ENCODE data around the gene PDE4D. TPM values are rescaled to one million over a fixed set of nuclear protein-coding genes. Genes with fewer than 3 reads are reported as not detected.

Gene PDE4D
- total and polyA plus RNA-seq, 2 of the 4 experiments (the other 2 are of a cell fraction): 1.4 to 7.9 TPM

- no peak overlapping the region for H3K18ac ChIP-seq (ENCODE audit: low read depth, low read length)
- in situ Hi-C loops (cut with MboI; ENCODE audit: low sequenced_read_pairs) (no loop called here), intact Hi-C loops (cut with micrococcal nuclease) (no loop called here), dilution Hi-C loops (cut with HindIII; ENCODE audit: low sequenced_read_pairs, unreplicated experiment) (no loop called here)
- no peaks in the 10 kb centered on the region for H3K27me3 ChIP-seq (ENCODE audit: control insufficient read depth, insufficient read depth, low read length)
- no peak overlapping the region for H2BK5ac ChIP-seq (ENCODE audit: low read depth, low read length, poor library complexity, severe bottlenecking)
- no peak overlapping the region for H3K4me2 ChIP-seq (ENCODE audit: low read depth, low read length)
- H3K4me1 ChIP-seq (ENCODE audit: control insufficient read depth, insufficient read depth, low read length): no peaks in the 10 kb centered on the region
- no peaks in the 10 kb centered on the region for H3K9me3 ChIP-seq (ENCODE audit: control insufficient read depth, insufficient read depth, low read length)
- no TSS peak for BruUV-seq (replicated peaks)
- no peak for DNase-seq
- H2AK5ac ChIP-seq (ENCODE audit: low read depth, low read length): no peak overlapping the region
- no peak for ATAC-seq (ENCODE audit: low read depth)
- no peak overlapping the region for H3K27ac ChIP-seq (ENCODE audit: insufficient read depth, low read length)
- H3K56ac ChIP-seq (ENCODE audit: extremely low read depth, insufficient read depth, low read length): no peak overlapping the region
- 100% methylated on average over 1 of the region's 2 CpGs; no CpG with 5 or more reads in 1 of the 2 experiments for WGBS, 2 experiments (ENCODE audit: extremely low coverage in 2 of 2, insufficient read length in 1 of 2)
- ChIA-PET CTCF (no interaction called here), POLR2A (ENCODE audit: unreplicated experiment) (no interaction called here)
- H3K36me3 ChIP-seq (ENCODE audit: control insufficient read depth, insufficient read depth, low read length): no peaks in the 10 kb centered on the region
- no peak overlapping the region for H3K9ac ChIP-seq (ENCODE audit: low read depth, low read length)
- H2BK120ac ChIP-seq (ENCODE audit: low read depth, low read length): no peak overlapping the region
- H2AK9ac ChIP-seq (replicated peaks; ENCODE audit: low read depth, low read length, poor library complexity): no peak overlapping the region
- no peak overlapping the region for H4K8ac ChIP-seq (ENCODE audit: low read depth in 2 of 2, low read length in 2 of 2)
- no peaks in the 10 kb centered on the region for H3K79me1 ChIP-seq (ENCODE audit: low read depth in 1 of 2, low read length in 2 of 2)
- no peak overlapping the region for H4K91ac ChIP-seq (ENCODE audit: insufficient read depth, low read depth, low read length)
- H2BK15ac ChIP-seq (ENCODE audit: low read depth, low read length): no peak overlapping the region
- H3K4ac ChIP-seq (ENCODE audit: low read depth, low read length): no peak overlapping the region
- H3K14ac ChIP-seq (replicated peaks; ENCODE audit: low read depth, low read length): no peak overlapping the region
- no peaks in the 10 kb centered on the region for H4K20me1 ChIP-seq (ENCODE audit: insufficient read depth, low read length)
- H3K4me3 ChIP-seq (ENCODE audit: insufficient read depth, low read depth, low read length): no peak overlapping the region
- no peak overlapping the region for H3K23ac ChIP-seq (ENCODE audit: low read depth, low read length)
- H2AFZ ChIP-seq (replicated peaks; ENCODE audit: low read length, poor library complexity): no peak overlapping the region
- H2BK20ac ChIP-seq (ENCODE audit: low read depth, low read length): no peak overlapping the region
- no peak overlapping the region for H4K5ac ChIP-seq (ENCODE audit: low read depth, low read length)
- no peaks in the 10 kb centered on the region for H3K9me1 ChIP-seq (ENCODE audit: insufficient read depth, low read length)
- TF ChIP-seq CHD1 (IDR thresholded peaks at IDR 0.05; ENCODE audit: low read depth, low read length) (no peak), ELK1 (IDR thresholded peaks at IDR 0.05; ENCODE audit: borderline replicate concordance, low read depth, low read length) (no peak), NFE2L2 (IDR thresholded peaks at IDR 0.05; ENCODE audit: low read depth, low read length) (no peak), SMC3 (IDR thresholded peaks at IDR 0.05; ENCODE audit: low read depth, low read length) (no peak), POLR2A (IDR thresholded peaks at IDR 0.05; ENCODE audit: low read depth, low read length) (no peak), MAFK (IDR thresholded peaks at IDR 0.05; ENCODE audit: low read depth, low read length) (no peak), BHLHE40 (IDR thresholded peaks at IDR 0.05; ENCODE audit: low read depth, low read length) (no peak)
Measured at GRCh38 chr5:59254055-59254687, 639.4 kb downstream of the PDE4D start.

All from IMR-90 (cell line).